Astrocyte of the spinal cord (primary cell): Measurements from ENCODE around the gene SIL1.
A peak's percentile ranks its signal among the peaks of the same experiment; 100 is the strongest.

Experiments used
- DNase-seq: peaks from one replicate; pipeline ENCODE4 v3.0.0; 2011; ENCODE audit warnings: low read depth, low spot score
- H3K4me3 ChIP-seq: 2 replicates; pipeline ENCODE4 v1.5.1; 2011; ENCODE audit warnings: low read depth, mild to moderate bottlenecking, low read length, moderate library complexity
- in situ Hi-C: cut with HindIII; loops from 2 replicates; pipeline ENCODE4 v1.10.0; 2017; ENCODE audit warnings: low sequenced_read_pairs
- TF ChIP-seq, protein P1 (sequence below): IDR thresholded peaks from 2 replicates; pipeline ENCODE4 v1.5.1; 2012; ENCODE audit warnings: low read depth, mild to moderate bottlenecking, low read length, inconsistent platforms

Gene SIL1

DNA sequence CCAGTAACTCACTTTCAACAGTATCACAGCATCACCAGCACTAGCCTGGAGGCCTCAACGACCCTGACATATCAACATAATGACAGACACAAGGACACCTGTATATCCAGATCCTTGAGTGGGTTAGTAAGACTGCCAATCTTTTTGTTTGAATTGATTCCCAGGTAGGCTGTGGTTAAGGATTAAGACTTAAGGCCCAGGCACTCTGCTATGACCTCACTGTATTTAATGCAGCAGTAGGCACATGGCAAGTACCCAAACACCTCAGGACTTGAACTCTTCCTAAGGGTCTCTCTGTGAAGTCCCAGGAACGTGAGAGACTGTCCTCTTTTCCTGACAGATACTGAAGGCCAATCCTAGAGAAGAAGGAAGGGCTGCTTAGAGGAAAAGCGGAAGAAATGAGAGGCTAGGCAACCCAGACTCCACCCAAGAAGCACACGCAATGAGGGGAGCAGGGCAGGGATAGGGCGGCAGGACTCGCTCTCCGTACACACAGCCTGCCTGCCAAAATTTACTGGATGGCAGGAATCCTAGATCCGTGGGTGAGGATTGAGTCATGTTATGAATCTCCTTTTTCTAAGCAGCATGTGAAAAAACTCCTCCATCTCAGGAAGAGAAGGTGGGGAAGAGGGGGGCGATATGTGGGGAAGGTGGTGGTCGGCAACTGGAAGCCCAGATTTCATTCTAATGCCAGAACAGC, 93.4 kb downstream of the SIL1 start:
- peak; percentile 91 for DNase-seq
- in situ Hi-C loops, result no loop called here
- no peak overlapping the region for H3K4me3 ChIP-seq
- TF ChIP-seq, protein P1, sequence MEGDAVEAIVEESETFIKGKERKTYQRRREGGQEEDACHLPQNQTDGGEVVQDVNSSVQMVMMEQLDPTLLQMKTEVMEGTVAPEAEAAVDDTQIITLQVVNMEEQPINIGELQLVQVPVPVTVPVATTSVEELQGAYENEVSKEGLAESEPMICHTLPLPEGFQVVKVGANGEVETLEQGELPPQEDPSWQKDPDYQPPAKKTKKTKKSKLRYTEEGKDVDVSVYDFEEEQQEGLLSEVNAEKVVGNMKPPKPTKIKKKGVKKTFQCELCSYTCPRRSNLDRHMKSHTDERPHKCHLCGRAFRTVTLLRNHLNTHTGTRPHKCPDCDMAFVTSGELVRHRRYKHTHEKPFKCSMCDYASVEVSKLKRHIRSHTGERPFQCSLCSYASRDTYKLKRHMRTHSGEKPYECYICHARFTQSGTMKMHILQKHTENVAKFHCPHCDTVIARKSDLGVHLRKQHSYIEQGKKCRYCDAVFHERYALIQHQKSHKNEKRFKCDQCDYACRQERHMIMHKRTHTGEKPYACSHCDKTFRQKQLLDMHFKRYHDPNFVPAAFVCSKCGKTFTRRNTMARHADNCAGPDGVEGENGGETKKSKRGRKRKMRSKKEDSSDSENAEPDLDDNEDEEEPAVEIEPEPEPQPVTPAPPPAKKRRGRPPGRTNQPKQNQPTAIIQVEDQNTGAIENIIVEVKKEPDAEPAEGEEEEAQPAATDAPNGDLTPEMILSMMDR, result no peak

DNA sequence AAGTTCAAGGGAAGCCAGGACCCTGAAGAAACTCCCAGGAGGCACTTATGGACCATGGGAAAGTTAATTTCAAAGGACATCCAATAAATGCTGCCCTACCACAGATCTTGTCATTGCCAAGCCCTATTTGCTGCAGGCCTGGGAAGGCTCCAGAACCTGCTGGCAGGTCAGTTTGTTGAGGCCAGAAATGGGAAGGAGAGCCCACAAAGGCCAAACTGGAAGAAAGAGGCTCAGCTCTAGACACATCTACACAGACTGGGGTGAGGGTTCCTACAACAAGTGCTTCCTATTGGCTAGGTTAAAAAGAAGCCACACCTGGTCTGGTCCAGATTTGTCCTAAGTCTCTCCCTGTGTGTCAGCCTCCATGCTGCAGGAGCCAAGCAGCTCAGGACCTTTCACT, 94.4 kb downstream of the SIL1 start:
- no peak for DNase-seq
- TF ChIP-seq, protein P1, result no peak
- no peak overlapping the region for H3K4me3 ChIP-seq
- in situ Hi-C loops, result no loop called here

DNA sequence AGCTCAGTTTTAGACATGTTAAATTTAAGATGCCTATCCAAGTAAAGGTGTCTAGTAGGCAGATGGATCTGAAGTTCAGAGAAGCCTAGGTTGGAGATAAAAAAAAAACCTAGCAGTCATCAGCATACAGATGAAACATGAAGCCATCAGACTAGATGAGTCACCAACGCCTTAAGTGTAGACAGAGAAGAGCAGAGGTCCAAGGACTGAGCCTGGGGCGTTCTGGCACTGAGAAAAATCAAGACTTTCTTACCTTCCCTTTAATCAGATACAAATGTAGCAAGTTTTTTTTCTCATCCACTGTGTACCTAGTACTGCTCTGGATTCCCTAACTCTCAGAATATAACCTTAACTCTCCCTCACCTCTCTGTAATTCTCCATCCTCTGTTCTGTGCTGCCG, 97.3 kb downstream of the SIL1 start:
- DNase-seq, result peak; percentile 61
- TF ChIP-seq, protein P1, result no peak
- in situ Hi-C loops, result no loop called here
- H3K4me3 ChIP-seq, result no peak overlapping the region

DNA sequence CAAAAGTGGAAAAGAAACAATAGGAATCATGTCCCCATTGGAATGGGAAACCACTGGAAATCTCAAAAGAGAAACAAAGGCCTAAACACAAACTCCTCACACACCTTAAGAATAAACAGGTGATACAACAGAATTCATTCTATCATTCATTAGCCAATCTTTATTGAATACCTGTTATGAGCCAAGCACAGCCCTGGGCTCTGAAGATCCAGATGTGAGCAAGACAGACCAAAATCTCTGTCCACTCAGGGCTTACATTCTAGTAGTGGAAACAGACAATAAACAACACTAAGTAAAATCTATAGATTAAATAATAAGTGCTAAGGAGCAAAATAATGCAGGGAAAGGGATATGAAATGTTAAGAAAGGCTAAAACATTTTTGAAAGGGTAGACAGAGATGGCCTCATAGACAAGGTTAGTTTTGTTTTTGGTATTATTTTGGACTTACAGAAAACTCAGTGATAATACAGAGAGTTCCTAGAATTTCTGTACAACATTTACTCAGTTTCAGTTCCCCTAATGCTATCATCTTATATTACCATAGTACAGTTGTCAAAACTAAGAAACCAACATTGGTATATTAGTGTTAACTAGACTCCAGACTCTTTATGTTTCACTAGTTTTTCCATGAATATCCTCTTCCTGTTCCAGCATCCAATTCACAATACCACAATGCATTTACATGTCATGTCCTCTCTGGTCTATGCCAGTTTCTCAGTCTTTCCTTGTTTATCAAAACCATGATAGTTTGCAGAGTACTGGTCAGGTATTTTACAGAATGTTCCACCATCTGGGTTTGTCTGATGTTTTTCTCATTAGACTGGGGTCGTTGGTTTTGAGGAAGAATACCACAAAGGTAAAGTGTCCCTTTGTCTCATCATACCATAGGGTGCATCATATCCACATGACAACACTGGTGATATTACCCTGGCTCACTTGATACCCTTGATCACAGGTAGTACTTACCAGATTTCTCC, 103.7 kb downstream of the SIL1 start:
- TF ChIP-seq, protein P1, result no peak
- in situ Hi-C loops, result no loop called here
- H3K4me3 ChIP-seq, result no peak overlapping the region
- no peak for DNase-seq

DNA sequence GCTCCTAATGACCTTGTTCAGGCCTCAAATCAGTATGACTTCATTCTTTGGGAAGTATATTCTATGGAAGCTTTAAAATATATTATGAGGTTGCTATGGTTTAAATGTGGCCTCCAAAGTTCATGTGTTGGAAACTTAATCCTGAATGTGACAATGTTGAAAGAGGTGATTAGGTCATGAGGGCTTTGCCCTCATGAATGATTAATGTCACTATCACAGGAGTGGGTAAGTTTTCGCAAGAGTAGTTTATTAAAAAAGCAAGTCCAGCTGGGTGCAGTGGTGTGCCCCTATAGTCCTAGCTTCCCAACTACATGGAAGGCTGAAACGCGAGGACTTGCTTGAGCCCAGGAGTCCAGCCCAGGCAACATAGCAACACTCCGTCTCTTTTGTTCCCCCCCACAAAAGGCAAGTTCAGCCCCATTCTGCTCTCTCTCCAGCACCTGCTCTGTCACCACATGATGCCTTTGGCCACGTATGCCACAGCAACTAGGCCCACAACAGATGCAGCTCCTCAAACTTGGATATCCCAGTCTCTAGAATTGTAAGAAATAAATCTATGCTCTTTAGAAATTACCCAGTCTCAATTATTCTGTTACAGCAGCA, 105.3 kb downstream of the SIL1 start:
- no peak for DNase-seq
- no peak overlapping the region for H3K4me3 ChIP-seq
- in situ Hi-C loops, result no loop called here
- TF ChIP-seq, protein P1, result no peak

DNA sequence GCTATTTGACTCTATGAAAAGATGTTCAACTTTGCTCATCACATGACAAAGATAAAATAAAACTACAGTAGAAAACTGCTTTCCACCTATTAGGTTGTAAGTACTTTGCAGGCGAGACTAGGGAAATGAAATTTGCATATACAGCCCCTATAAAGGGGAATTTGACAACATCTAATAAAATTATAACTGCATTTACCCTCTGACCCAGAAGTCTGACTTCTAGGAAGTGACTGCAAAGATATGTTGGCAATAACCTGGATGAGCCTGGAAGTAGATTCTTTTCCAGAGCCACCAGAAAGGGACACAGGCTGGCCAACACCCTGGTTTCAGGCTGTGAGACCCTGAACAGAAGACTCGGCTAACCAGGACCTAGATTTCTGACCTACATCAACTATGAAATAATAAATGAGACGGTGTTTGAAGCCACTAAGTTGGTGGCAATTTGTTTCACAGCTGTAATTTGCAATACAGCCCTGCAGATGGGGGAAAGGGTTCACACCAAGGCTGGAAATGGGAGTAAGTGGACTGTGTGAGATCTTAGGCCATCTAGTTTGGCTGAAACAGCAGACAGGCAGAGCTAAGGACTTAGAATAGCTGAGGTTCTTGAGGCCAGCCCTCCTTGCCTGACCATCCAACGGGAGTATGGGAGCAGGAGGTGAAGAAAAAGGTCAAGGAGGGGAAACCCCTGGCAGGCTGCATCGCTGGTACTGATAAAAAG, 106.6 kb downstream of the SIL1 start:
- peak; percentile 21 for DNase-seq
- no peak overlapping the region for H3K4me3 ChIP-seq
- in situ Hi-C loops, result no loop called here
- TF ChIP-seq, protein P1, result peak; percentile 19
